Upper lobe of left lung (tissue), 4 donors: Measurements from ENCODE around the gene VSTM2B.

ENCODE experiments used
- POLR2A ChIP-seq, 4 donors: fragments of 450-650 bp; IDR thresholded peaks; one replicate each; pipeline ENCODE4 v1.5.1; 2016 to 2017; ENCODE audit warnings: antibody characterized with exemption in 4 of 4, mild to moderate bottlenecking in 2 of 4
- TF ChIP-seq, protein P1 (sequence below), 6 experiments: fragments of 450-650 bp in 4 of 6; fragments of 200-600 bp in 2 of 6; sonication (generic) in 2 of 6; IDR thresholded peaks; one replicate each; pipeline ENCODE4 v1.5.1; 2016 to 2019; ENCODE audit warnings: antibody characterized with exemption in 6 of 6

DNA sequence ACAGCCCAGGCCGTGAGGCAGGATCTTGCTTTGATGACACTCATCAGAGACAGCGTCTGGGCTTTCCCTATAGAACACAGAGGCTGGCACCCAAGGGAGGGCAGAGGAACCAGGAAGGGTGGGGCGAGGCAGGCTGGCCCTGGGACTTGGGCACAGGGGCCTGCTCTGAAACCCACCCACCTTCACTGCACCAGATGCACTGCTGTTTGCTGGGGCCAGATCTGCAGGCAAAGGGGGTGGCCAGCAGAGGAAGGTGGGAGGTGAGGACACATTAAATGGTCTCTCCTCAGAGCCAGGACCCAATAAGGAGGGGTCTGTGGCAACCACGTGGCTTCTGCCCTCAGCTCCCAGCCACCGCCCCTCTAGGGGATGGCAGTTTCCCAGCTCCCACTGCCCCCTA lies 6.6 kb upstream of the VSTM2B start:
- TF ChIP-seq POLR2A (IDR thresholded peaks at IDR 0.05), result no peak
- TF ChIP-seq, protein P1, sequence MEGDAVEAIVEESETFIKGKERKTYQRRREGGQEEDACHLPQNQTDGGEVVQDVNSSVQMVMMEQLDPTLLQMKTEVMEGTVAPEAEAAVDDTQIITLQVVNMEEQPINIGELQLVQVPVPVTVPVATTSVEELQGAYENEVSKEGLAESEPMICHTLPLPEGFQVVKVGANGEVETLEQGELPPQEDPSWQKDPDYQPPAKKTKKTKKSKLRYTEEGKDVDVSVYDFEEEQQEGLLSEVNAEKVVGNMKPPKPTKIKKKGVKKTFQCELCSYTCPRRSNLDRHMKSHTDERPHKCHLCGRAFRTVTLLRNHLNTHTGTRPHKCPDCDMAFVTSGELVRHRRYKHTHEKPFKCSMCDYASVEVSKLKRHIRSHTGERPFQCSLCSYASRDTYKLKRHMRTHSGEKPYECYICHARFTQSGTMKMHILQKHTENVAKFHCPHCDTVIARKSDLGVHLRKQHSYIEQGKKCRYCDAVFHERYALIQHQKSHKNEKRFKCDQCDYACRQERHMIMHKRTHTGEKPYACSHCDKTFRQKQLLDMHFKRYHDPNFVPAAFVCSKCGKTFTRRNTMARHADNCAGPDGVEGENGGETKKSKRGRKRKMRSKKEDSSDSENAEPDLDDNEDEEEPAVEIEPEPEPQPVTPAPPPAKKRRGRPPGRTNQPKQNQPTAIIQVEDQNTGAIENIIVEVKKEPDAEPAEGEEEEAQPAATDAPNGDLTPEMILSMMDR (IDR thresholded peaks at IDR 0.05), result no peak
